AG04449 (cell line): ENCODE measurements around the gene OTOP3.

Experiments
- CTCF ChIA-PET: fragments of 350-600 bp; formaldehyde crosslinking; extraction: SDS; loops from one replicate; lab custom pipeline; 2021; ENCODE audit warnings: antibody characterized with exemption; lab: Yijun Ruan, JAX
- POLR2A ChIA-PET: fragments of 400-600, 350-600 bp; formaldehyde crosslinking; extraction: SDS; loops from one replicate; lab custom pipeline; 2020; ENCODE audit warnings: antibody characterized with exemption, inconsistent platforms; lab: Yijun Ruan, JAX
- DNase-seq: peaks from one replicate; pipeline ENCODE4 v3.0.0-alpha.2; 2010; ENCODE audit warnings: low read depth, low spot score
- H3K4me3 ChIP-seq: 2 replicates; pipeline ENCODE4 v1.5.1; 2011; ENCODE audit warnings: low read depth, mild to moderate bottlenecking, control low read depth, low read length
- CTCF ChIP-seq: IDR thresholded peaks from one replicate; pipeline ENCODE4 v1.5.1; 2011; ENCODE audit warnings: mild to moderate bottlenecking, moderate library complexity, low read length, control low read depth, inconsistent platforms; ENCODE audit not compliant: insufficient read depth; ENCODE audit errors: missing control alignments

OTOP3 gene

DNA sequence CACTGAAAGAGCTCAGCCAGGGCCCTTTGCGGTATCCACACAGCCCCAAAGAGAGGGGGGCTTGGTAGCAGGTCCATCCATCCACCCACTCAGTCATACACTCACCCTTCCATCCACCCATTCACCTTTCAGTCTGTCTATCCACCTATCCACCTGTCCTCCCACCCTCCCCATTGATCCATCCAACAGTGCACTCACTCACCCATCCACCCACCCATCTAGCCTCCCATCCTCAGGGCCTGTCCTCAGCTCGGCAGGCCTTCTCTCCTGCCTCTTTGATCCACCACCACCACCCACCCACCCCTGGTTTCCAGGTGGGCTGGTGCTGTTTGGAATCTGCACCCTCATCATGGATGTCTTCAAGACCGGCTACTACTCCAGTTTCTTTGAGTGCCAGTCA, 10.5 kb upstream of the OTOP3 start:
- TF ChIP-seq CTCF: no peak
- CTCF ChIA-PET: interaction anchor here (0.8 to 8.5 kb wide), 4 partner anchors 31 to 134 kb away, joined by 3 to 109 read pairs (median 16); partner anchors contain the start of gene MRPL58
- POLR2A ChIA-PET: no interaction called here
- H3K4me3 ChIP-seq: no peak overlapping the region
- no peak for DNase-seq

GRCh38 chr17:74928786-74929185, 6.9 kb upstream of the OTOP3 start:
- no peak for DNase-seq
- no peak for TF ChIP-seq CTCF
- H3K4me3 ChIP-seq: no peak overlapping the region
- POLR2A ChIA-PET: no interaction called here
- CTCF ChIA-PET: no interaction called here

DNA sequence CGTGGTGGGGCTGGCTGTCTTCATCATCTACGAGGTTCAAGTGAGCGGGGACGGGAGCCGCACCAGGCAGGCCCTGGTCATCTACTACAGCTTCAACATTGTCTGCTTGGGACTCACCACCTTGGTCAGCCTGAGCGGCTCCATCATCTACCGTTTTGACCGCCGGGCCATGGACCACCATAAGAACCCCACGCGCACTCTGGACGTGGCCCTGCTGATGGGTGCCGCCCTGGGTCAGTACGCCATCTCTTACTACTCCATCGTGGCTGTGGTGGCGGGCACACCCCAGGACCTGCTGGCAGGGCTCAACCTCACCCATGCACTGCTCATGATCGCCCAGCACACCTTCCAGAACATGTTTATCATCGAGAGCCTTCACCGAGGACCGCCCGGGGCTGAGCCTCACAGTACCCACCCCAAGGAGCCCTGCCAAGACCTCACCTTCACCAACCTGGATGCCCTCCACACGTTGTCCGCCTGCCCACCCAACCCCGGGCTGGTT, 5.1 kb upstream of the OTOP3 start:
- TF ChIP-seq CTCF: no peak
- no peak overlapping the region for H3K4me3 ChIP-seq
- POLR2A ChIA-PET: no interaction called here
- CTCF ChIA-PET: no interaction called here
- DNase-seq: no peak

GRCh38 chr17:74935048-74935447, 650 bp upstream of the OTOP3 start:
- DNase-seq: no peak
- no peak for TF ChIP-seq CTCF
- no peak overlapping the region for H3K4me3 ChIP-seq
- ChIA-PET POLR2A (no interaction called here), CTCF (interaction anchor here (1.0 to 3.7 kb wide), 2 partner anchors 12 to 23 kb away, joined by 3 to 19 read pairs; partner anchors contain the start of gene USH1G)

DNA sequence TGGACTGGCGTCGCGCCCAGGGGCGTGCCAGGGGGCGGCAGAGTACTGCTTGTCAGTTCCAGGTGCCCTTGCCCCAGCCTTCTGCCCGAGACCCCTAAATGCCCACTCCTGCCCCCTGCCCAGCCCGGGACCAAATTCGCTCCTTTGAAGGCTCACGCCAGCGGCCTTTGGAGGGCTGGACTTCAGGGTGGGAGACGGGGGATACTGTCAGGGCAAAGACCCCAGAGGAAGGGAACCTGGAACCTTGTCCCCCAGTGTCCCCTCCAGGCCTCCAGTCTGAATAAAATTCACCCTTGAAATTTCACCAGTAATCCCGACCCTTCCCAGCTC, 737 bp downstream of the OTOP3 start:
- no peak for DNase-seq
- TF ChIP-seq CTCF: no peak
- ChIA-PET CTCF (no interaction called here), POLR2A (no interaction called here)
- H3K4me3 ChIP-seq: no peak overlapping the region

DNA sequence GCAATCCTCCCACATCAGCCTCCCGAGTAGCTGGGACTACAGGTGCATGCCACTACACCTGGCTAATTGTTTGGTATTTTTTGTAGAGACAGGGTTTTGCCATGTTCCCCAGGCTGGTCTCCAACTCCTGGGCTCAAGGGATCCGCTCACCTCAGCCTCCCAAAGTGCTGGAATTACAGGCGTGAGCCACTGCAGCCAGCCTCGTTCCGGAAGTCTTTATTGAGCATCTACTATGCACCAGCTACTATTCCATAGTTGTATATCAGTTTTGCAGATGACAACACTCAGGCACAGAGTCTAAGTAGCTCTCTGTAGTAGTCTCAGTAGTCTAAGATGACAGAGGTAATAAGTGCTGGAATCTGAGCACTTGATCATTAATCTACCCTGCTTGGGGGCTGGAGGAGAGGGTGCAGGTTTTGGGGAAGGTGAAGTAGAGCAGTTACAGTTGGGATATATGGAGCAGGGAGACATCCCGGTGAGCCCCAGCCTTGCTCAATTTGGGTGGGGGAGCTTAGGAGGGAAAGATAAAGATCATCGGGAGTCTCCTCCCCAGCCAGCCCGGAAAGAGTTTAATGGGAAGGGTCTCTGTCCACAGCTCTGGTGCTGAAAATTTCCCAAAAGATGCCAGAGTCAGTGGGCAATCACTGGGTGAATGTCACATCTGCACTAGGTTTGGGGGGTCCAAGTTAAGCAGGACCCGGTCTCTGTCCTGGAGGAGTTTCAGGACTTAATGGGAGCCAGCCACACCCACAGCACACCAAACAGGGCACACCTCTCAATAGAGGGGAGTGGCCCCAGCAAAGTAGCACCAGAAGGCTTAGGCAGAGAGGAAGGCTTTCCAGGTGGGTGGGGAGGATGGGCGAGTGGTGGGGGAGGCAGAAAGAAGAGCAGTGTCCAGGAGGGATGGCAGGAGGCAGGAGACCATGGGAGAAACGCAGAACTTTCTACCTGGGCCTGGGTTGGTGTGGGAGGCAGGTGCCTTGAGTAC, 1.7 kb downstream of the OTOP3 start:
- ChIA-PET CTCF (interaction anchor here (1.0 to 2.8 kb wide), 3 partner anchors 13 to 24 kb away, joined by 3 to 11 read pairs (median 7); partner anchors contain the start of gene OTOP2), POLR2A (no interaction called here)
- no peak overlapping the region for H3K4me3 ChIP-seq
- no peak for TF ChIP-seq CTCF
- no peak for DNase-seq
